ENCODE measurements around the gene PARP9.

DNA sequence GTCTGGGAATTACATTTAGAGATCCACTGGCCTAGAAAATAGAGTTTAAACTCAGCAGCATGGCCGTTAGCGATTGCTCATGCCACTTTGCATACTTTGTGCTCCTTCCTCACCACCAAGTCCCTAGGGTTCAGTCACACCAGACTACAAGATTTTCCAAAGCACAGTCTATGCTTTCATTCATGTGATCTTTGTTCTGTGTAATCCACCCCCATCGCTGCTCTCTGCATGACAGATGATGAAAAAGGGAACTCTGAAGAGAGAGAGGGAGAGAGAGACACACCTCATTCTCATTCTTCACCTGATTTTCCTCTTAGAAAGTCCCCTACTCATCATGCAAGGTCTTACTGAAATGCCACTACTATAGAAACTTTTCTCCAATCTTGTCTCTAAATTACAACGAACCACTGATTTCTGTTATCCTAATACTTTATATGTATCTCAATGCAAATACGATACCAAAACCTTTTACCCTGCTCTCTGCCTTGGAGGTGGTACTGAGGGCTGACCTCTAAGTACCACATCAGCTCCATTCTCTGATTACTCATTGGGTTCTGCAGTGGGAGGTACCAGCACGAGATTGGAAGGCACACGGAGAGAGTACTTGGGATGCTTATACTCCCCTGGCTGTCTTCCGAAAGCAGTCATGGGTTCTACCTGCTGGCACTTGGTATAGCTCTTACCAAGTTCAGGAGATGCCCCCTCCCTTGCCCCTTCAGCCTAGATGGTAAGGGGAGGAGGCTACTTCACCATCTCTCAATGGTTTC is 12.3 kb upstream of the PARP9 start:
- no peak for TF ChIP-seq ISL2 (CRISPR knock-in tag; IDR thresholded peaks at IDR 0.05)
- no peak for TF ChIP-seq ZNF383 (CRISPR knock-in tag; IDR thresholded peaks at IDR 0.05; ENCODE audit: borderline replicate concordance)
- no peak for TF ChIP-seq SMAD1 (CRISPR knock-in tag; IDR thresholded peaks at IDR 0.05; ENCODE audit: borderline replicate concordance, low read depth)
- TF ChIP-seq MAZ (IDR thresholded peaks at IDR 0.05; ENCODE audit: borderline replicate concordance, low read depth, low read length) = no peak
- TF ChIP-seq MAZ (CRISPR knock-in tag; IDR thresholded peaks at IDR 0.05; ENCODE audit: low read depth) = no peak
- TF ChIP-seq HCFC1 (IDR thresholded peaks at IDR 0.05; ENCODE audit: low read depth, low read length) = no peak
- TF ChIP-seq, protein P1, sequence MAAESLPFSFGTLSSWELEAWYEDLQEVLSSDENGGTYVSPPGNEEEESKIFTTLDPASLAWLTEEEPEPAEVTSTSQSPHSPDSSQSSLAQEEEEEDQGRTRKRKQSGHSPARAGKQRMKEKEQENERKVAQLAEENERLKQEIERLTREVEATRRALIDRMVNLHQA (CRISPR knock-in tag; IDR thresholded peaks at IDR 0.05) = no peak
- no peak for TF ChIP-seq POLR2A (IDR thresholded peaks at IDR 0.05; ENCODE audit: insufficient read depth in 1 of 2, low read depth in 2 of 2, low read length in 2 of 2)
- TF ChIP-seq, protein P2, sequence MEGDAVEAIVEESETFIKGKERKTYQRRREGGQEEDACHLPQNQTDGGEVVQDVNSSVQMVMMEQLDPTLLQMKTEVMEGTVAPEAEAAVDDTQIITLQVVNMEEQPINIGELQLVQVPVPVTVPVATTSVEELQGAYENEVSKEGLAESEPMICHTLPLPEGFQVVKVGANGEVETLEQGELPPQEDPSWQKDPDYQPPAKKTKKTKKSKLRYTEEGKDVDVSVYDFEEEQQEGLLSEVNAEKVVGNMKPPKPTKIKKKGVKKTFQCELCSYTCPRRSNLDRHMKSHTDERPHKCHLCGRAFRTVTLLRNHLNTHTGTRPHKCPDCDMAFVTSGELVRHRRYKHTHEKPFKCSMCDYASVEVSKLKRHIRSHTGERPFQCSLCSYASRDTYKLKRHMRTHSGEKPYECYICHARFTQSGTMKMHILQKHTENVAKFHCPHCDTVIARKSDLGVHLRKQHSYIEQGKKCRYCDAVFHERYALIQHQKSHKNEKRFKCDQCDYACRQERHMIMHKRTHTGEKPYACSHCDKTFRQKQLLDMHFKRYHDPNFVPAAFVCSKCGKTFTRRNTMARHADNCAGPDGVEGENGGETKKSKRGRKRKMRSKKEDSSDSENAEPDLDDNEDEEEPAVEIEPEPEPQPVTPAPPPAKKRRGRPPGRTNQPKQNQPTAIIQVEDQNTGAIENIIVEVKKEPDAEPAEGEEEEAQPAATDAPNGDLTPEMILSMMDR (CRISPR knock-in tag; IDR thresholded peaks at IDR 0.05) = no peak
- no peak for TF ChIP-seq ZZZ3 (CRISPR knock-in tag; IDR thresholded peaks at IDR 0.05; ENCODE audit: borderline replicate concordance)
